ENCODE data around the gene GALNS. TPM values are rescaled to one million over a fixed set of nuclear protein-coding genes. Genes with fewer than 3 reads are reported as not detected.
"Not testable (repeated sequence)": the region's sequence is repeated elsewhere in the genome, so short reads cannot be mapped to it uniquely, and the experiment has no call there.

GALNS gene
- total RNA-seq, 2 experiments from 2014 or later = 17.2 to 49.0 TPM

DNA sequence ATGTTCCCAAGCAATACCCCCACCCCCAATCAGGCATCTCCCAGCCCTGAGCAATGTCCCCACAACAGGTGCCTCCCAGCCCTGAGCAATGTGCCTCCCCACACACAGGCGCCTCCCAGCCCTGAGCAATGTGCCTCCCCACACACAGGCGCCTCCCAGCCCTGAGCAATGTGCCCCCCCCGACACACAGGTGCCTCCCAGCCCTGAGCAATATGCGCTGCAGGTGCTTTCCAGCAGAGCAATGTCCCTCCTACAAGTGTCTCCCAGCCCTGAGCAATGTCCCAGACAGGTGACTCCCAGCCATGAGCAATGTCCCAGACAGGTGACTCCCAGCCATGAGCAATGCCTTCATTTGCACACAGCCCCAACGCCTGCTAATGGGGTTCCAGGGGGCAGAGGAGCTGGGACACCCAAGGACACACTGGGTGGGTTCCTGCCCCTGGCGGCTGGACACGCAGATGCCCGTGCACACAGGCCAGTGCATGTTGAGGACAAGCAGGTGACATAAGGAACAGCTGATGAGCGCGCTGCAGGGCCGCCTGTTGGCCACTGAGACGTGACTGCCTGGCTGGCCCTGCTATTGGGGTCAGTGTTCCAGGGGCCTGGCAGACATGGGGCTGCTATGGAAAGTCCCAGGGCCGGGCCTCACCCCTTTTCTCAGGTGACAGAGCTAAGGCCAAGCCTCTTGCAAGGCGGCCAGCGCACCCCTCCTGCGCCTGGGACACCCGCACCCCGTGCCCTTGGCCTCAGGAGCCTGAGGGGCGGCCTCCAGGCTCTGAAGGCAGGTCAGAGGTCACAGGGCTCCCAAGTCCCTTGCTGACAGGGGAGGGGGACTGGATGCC, 36.6 kb upstream of the GALNS start:
- no peak overlapping the region for H3K4me2 ChIP-seq (ENCODE audit: low read length)
- no peaks in the 10 kb centered on the region for H3K9me2 ChIP-seq (ENCODE audit: insufficient read depth, low read length)
- H3K4me3 ChIP-seq (ENCODE audit: low read depth, low read length, poor library complexity, severe bottlenecking) = no peak overlapping the region
- ChIA-PET POLR2A (no interaction called here), CTCF (ENCODE audit: unreplicated experiment) (no interaction called here)
- no TSS peak for BruUV-seq (replicated peaks)
- TF ChIP-seq, protein P1, sequence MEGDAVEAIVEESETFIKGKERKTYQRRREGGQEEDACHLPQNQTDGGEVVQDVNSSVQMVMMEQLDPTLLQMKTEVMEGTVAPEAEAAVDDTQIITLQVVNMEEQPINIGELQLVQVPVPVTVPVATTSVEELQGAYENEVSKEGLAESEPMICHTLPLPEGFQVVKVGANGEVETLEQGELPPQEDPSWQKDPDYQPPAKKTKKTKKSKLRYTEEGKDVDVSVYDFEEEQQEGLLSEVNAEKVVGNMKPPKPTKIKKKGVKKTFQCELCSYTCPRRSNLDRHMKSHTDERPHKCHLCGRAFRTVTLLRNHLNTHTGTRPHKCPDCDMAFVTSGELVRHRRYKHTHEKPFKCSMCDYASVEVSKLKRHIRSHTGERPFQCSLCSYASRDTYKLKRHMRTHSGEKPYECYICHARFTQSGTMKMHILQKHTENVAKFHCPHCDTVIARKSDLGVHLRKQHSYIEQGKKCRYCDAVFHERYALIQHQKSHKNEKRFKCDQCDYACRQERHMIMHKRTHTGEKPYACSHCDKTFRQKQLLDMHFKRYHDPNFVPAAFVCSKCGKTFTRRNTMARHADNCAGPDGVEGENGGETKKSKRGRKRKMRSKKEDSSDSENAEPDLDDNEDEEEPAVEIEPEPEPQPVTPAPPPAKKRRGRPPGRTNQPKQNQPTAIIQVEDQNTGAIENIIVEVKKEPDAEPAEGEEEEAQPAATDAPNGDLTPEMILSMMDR (conservative IDR thresholded peaks at IDR 0.05; ENCODE audit: low read length) = no peak
- TF ChIP-seq EZH2phosphoT487 (IDR thresholded peaks at IDR 0.05; ENCODE audit: borderline replicate concordance, low read depth, low read length) = no peak
- H2AFZ ChIP-seq (ENCODE audit: low read length) = no peak overlapping the region
- no peaks in the 10 kb centered on the region for H4K20me1 ChIP-seq (ENCODE audit: insufficient read depth, low read length)
- H3K9me3 ChIP-seq (ENCODE audit: low read length) = no peaks in the 10 kb centered on the region
- no peak for DNase-seq (ENCODE audit: low spot score)
- no peaks in the 10 kb centered on the region for H3K79me2 ChIP-seq (ENCODE audit: insufficient read depth, low read depth, low read length)
- H3K4me1 ChIP-seq (ENCODE audit: insufficient read depth, low read length, poor library complexity, severe bottlenecking) = no peaks in the 10 kb centered on the region
- intact Hi-C loops (cut with micrococcal nuclease; ENCODE audit: unreplicated experiment) = no loop called here
- no peak overlapping the region for H3K27ac ChIP-seq (ENCODE audit: low read depth, low read length, poor library complexity, severe bottlenecking)
- no peaks in the 10 kb centered on the region for H3K36me3 ChIP-seq (ENCODE audit: insufficient read depth, low read length)

DNA sequence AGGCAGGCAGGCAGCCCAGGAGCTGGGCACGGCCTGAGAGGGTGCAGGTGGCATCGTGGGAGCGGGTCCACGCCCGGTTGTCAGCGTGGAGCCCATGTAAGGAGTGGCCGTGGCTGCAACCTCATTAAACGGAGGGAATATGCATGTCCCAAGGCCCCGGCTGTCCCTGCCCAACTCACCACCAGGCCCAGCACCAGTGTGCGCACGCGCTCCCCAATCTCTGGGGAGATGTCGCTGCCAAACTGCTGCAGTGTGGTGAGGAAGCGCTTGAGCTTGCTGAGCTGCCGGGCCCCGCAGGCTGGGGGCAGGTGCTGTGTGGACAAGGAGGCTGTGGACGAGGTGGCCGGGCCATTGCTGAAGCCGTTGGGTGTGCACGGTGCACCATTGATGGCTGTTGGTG, 35.3 kb upstream of the GALNS start:
- no peaks in the 10 kb centered on the region for H3K9me3 ChIP-seq (ENCODE audit: low read length)
- H3K9me2 ChIP-seq (ENCODE audit: insufficient read depth, low read length) = no peaks in the 10 kb centered on the region
- BruUV-seq (replicated peaks) = no TSS peak
- intact Hi-C loops (cut with micrococcal nuclease; ENCODE audit: unreplicated experiment) = no loop called here
- ChIA-PET POLR2A (no interaction called here), CTCF (ENCODE audit: unreplicated experiment) (no interaction called here)
- no peaks in the 10 kb centered on the region for H3K79me2 ChIP-seq (ENCODE audit: insufficient read depth, low read depth, low read length)
- TF ChIP-seq EZH2phosphoT487 (IDR thresholded peaks at IDR 0.05; ENCODE audit: borderline replicate concordance, low read depth, low read length) = no peak
- TF ChIP-seq, protein P1 (conservative IDR thresholded peaks at IDR 0.05; ENCODE audit: low read length) = no peak
- H3K4me3 ChIP-seq (ENCODE audit: low read depth, low read length, poor library complexity, severe bottlenecking) = no peak overlapping the region
- no peaks in the 10 kb centered on the region for H3K4me1 ChIP-seq (ENCODE audit: insufficient read depth, low read length, poor library complexity, severe bottlenecking)
- no peak for DNase-seq (ENCODE audit: low spot score)
- no peaks in the 10 kb centered on the region for H4K20me1 ChIP-seq (ENCODE audit: insufficient read depth, low read length)
- no peaks in the 10 kb centered on the region for H3K36me3 ChIP-seq (ENCODE audit: insufficient read depth, low read length)
- no peak overlapping the region for H2AFZ ChIP-seq (ENCODE audit: low read length)
- H3K4me2 ChIP-seq (ENCODE audit: low read length) = no peak overlapping the region
- H3K27ac ChIP-seq (ENCODE audit: low read depth, low read length, poor library complexity, severe bottlenecking) = no peak overlapping the region

DNA sequence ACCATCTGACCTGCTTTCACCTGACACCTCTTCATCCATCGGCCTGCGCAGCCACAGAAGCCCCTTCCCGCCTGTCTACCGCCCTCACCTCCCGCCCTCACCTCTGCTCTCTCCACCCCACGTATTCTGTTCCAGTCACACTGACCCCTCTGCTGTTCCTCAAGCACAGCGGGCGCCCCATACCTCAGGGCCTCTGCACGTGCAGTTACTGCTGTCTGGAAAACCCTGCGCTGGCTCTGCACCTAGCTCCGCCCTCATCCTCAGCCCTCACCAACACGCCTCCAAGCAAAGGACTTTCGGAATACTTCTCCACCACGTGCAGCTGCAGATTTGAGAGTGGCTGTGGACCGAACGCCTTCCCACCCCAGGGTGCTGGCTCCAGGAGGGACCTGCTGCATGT, 34.3 kb upstream of the GALNS start:
- H3K4me1 ChIP-seq (ENCODE audit: insufficient read depth, low read length, poor library complexity, severe bottlenecking) = no peaks in the 10 kb centered on the region

DNA sequence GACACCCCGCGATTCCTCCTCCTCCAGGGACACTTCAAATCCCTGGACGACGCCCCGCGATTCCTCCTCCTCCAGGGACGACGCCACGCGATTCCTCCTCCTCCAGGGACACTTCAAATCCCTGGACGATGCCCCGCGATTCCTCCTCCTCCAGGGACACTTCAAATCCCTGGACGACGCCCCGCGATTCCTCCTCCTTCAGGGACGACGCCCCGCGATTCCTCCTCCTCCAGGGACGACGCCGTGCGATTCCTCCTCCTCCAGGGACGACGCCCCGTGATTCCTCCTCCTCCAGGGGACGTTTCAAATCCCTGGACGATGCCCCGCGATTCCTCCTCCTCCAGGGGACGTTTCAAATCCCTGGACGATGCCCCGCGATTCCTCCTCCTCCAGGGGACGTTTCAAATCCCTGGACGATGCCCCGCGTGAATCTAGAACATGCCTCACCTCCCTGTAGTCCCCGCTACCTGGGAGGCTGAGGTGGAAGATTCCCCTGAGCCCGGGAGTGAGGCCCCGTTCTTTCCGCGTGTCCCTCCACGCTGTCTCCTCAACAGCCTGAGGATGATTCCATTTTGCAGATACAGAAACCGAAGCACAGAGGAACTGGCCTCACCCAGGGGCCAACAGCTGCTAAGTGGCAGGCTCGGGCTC, 33.1 kb upstream of the GALNS start:
- POLR2A ChIA-PET; H3K9me2 ChIP-seq (ENCODE audit: insufficient read depth, low read length); H2AFZ ChIP-seq (ENCODE audit: low read length); H4K20me1 ChIP-seq (ENCODE audit: insufficient read depth, low read length); intact Hi-C loops (cut with micrococcal nuclease; ENCODE audit: unreplicated experiment); H3K79me2 ChIP-seq (ENCODE audit: insufficient read depth, low read depth, low read length); H3K4me3 ChIP-seq (ENCODE audit: low read depth, low read length, poor library complexity, severe bottlenecking); H3K4me2 ChIP-seq (ENCODE audit: low read length); H3K36me3 ChIP-seq (ENCODE audit: insufficient read depth, low read length); BruUV-seq (replicated peaks); H3K4me1 ChIP-seq (ENCODE audit: insufficient read depth, low read length, poor library complexity, severe bottlenecking); CTCF ChIA-PET (ENCODE audit: unreplicated experiment); DNase-seq (ENCODE audit: low spot score); H3K9me3 ChIP-seq (ENCODE audit: low read length); H3K27ac ChIP-seq (ENCODE audit: low read depth, low read length, poor library complexity, severe bottlenecking): not testable (repeated sequence)

More for the DNA sequence above, 34.3 kb upstream of the GALNS start:
- BruUV-seq (replicated peaks) = no TSS peak
- no peak for DNase-seq (ENCODE audit: low spot score)
- Histone ChIP-seq H3K4me2 (ENCODE audit: low read length) (no peak overlapping the region), H3K4me3 (ENCODE audit: low read depth, low read length, poor library complexity, severe bottlenecking) (no peak overlapping the region), H3K9me2 (ENCODE audit: insufficient read depth, low read length) (no peaks in the 10 kb centered on the region), H3K36me3 (ENCODE audit: insufficient read depth, low read length) (no peaks in the 10 kb centered on the region), H3K27ac (ENCODE audit: low read depth, low read length, poor library complexity, severe bottlenecking) (no peak overlapping the region), H3K9me3 (ENCODE audit: low read length) (no peaks in the 10 kb centered on the region), H4K20me1 (ENCODE audit: insufficient read depth, low read length) (no peaks in the 10 kb centered on the region), H2AFZ (ENCODE audit: low read length) (no peak overlapping the region), H3K79me2 (ENCODE audit: insufficient read depth, low read depth, low read length) (no peaks in the 10 kb centered on the region)
- TF ChIP-seq EZH2phosphoT487 (IDR thresholded peaks at IDR 0.05; ENCODE audit: borderline replicate concordance, low read depth, low read length) = no peak
- TF ChIP-seq, protein P1 (conservative IDR thresholded peaks at IDR 0.05; ENCODE audit: low read length) = no peak
- intact Hi-C loops (cut with micrococcal nuclease; ENCODE audit: unreplicated experiment) = no loop called here
- ChIA-PET CTCF (ENCODE audit: unreplicated experiment) (no interaction called here), POLR2A (no interaction called here)
